Occipital lobe (tissue), 2 donors: Measurements from ENCODE around the gene SEMA6A. TPM values are rescaled to one million over a fixed set of nuclear protein-coding genes. Genes with fewer than 3 reads are reported as not detected.
A peak's percentile ranks its signal among the peaks of the same experiment; 100 is the strongest.

ENCODE experiments used
- DNase-seq: peaks from one replicate; lab custom pipeline; 2025; lab: John Stamatoyannopoulos, UW
- total RNA-seq: library from RNA; depleted of rRNA; stranded (reverse); fragments of >200 nt; gene quantifications from one replicate; pipeline ENCODE4 v1.2.3, GENCODE V29; 2014

The SEMA6A gene
- total RNA-seq, 1 donor from 2014 or later: 24.2 TPM

DNA sequence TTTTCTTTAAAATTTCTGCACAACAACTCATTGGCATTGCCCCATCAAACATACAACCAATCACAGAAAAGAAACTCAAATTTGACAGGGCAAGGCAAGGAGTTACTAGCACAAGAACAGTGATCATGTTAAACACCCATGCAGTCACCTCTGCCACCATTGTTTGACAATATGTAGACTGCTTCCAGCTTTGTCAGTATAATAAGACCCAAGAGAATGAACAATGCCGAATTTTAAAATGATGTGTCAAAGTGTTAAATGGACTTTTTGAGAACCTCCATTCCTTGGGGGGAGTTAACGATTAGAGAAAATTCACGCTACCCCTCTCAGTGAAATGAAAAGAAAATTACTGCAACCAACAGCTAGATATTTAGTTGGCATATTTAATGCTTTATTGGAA lies 109.2 kb downstream of the SEMA6A start:
- no peak for DNase-seq

- DNase-seq: no peak
Measured at GRCh38 chr5:116464144-116464708, 110.4 kb downstream of the SEMA6A start.

GRCh38 chr5:116462500-116462899 lies 112.1 kb downstream of the SEMA6A start:
- no peak for DNase-seq

DNA sequence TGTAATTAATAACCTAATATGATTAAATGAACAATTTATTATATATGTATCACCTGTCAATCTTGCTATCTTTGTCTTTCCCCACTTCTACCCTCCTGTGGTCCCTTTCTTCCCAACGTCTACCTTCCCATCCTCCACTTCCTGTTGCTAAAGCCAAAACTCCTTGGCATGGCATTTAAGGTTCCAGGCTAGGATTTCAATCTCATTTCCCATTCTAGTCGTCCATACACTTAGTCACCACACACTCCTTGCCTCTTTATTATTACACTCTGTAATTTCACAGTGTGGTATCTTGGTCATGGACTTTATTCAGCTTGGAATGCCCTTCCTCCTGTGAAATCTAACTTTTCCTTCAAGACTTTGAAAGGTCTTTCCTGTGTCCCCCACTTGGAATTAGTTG lies 115.3 kb downstream of the SEMA6A start:
- no peak for DNase-seq

DNA sequence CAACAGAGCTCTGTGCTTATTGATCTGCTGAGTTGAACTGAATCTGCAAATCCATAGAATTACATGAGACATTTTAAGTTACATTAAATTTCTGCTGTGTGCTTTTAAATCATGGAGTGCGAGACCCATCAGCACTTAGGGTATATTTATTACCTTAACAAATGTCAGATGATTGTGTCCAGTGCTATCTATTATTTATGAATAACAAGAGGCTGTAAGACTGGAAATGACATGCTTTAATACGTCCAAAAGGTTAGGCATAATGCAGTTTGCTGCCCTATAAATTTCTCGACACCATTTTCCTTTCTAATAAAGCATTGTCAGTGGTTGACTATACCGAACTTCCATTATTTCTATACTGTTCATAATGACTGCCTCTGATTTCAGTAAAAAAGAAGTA lies 117.6 kb downstream of the SEMA6A start:
- DNase-seq: no peak

- DNase-seq: no peak
Measured at GRCh38 chr5:116456036-116456435, 118.6 kb downstream of the SEMA6A start.

GRCh38 chr5:116455061-116455460 lies 119.6 kb downstream of the SEMA6A start:
- DNase-seq: no peak

DNA sequence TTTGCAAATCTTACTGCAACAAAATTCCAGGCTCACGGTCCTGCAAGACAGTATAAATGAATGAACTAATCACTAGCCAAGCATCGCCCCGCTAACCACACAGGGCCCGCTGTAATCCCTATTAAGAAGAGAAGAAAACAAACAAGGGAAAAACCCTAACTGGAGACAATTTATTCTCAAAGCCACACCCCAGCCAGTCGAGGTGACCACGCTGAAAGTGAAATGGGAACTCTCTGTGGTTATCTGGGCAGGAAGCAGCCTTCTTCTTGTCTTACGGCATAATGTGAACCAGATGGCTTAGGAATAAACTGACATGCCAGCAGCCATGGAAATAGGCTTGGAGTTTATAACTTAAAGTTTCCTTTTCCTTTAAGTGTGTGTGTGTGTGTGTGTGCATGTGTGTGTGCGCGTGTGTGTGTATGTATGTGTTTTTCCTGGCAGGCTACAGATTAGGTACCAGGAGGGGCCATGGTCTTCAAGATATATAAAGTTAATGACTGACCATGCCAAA lies 120.2 kb downstream of the SEMA6A start:
- no peak for DNase-seq

- peak; percentile 19 for DNase-seq
Measured at GRCh38 chr5:116453988-116454411, 120.6 kb downstream of the SEMA6A start.

DNA sequence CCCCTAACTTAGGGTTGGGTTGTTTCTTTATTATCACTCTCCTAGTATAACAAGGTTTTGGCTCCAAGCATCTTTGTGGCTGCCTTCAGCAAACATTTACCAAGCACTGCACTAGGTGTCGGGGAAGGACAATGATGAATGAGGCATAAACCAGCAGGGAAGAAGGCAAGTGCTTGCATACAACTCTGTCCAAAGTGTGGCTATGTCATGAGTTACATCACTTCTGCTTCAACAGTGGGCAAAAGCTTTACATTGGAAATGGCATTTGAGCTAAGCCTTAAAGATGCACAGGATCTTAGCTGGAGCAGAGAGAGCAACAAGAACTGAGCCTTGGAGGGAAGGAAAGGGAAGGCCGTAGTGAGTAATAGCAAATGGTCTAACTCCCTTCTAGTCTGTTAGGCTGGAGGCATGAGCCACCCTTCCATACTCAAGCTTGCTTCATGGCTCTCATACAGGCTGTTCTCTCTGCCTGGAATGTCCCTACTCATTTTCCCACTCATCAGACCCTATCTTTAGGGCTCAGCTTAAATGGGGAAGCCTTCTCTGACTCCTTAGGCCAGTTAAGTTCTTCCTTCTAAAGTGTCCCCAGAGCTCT lies 121.8 kb downstream of the SEMA6A start:
- DNase-seq: no peak

DNA sequence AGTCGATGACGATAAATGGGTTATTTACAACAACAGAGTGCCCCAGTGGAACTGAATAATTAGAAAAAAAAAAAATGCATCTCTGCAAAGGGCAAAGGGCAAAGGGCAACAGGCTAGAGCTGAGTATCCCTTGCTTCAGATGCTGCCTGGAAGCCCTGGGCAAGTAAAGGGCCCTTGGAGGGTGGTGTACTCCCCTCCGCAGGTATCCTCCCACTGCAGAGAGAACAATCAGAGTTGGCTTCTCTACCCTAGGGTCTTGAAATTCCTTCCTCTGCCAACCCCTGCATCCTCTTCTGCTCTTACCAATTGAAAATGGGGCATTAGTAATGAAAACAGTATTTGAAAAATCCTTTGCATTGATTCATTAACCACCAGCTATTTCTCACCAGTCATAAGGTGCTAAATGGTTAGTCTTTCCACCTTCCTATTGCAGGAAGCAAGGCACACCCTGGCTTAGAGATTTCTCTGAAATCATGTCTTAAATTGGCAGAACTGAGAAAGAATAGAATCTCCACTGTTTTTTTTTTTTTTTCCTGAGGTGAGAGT lies 122.6 kb downstream of the SEMA6A start:
- DNase-seq: no peak

DNA sequence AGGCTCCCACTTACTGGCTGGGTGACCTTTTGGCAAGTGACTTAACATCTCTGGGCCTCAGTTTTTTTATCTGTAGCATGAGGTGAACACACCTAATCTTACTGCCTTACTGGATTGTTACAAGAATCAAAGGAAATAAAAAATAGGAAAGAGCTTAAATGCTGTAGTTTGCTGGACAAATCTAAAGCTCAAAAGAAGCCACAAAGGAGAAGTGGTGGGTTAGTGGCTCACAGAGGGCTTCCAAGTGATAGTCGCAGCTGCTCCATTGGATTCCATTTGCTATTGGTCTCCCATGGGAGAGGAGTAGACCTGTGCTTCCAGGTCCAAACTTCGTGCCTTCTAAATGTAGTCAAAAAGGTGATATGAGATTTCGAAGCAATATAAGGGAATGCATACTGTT lies 123.6 kb downstream of the SEMA6A start:
- no peak for DNase-seq

- no peak for DNase-seq
Measured at GRCh38 chr5:116449458-116449857, 125.2 kb downstream of the SEMA6A start.

DNA sequence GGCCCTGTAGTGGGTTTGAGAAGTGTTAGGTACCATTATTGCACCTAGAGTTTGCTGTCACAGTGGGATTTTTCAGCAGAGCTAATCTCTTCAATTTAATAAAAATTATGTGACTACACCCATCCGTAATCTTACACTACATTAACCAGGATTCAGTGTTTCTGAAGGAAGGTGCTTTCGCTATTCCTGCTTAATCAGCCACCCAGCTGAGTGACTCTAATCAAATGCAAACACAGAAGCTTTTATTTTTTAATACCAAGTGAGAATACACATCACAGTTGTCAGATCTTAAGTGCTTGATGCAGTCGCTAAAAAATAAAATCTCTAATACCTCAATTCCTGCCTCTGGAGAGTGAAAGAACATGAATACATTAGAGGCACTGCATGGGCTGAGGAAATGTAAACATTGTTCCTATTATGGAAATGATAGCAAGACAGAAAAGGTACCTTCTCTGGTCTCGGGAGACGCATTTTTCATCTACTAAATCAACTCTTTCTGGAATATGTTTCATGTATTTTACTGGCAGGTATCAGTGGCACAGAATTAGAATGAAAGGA lies 125.7 kb downstream of the SEMA6A start:
- no peak for DNase-seq

DNA sequence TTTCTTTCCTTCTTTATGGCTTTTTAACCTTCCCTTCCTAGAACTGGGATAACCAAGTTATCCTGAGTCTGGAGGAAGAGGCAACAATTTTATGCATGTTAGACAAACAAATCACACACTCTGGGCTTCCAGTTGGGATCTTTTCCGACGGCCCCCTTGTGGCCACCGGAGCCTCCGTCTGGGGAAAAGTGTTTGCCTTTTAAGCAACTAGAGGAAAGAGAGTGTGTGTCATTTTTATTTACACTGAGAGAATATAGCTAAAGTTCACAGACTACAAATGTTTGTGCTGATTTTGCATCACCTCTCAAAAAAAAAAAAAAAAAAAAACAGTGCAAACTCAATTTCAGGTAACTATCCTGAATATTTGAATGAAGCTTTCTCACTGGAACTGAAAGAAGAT lies 126.2 kb downstream of the SEMA6A start:
- DNase-seq: no peak

DNA sequence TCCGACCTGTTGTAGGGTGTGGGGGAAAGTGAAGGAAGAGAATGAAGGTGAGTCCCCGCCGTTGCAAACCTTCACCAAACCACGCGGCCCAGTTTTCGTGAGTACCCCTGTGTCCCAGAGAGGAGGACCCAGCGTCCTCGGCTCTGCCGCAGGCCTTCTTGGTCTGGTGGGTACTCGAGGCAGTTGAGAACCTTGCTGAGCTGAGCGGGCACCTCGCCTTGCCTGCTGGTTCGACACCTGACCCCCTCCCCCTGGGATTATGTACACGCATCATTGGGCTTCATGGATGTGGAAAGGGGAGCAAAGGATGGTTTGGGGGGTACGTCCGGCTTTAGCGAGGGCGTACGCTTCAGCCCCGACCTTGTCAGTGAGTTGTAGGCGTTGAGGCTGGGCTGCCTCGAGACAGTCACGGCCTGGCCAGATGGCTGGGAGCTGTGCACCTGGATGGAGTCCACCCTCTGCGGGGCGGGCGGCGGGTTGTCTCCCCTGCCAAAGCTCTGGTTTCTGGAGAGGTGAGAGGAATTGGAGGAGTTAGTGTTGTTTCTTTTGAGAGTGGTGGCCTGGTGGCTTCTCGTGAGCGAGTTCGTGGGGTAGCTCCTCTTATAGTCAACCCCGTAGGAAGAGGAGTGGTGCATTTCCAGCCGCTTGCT lies 128.1 kb downstream of the SEMA6A start:
- DNase-seq: no peak

- DNase-seq: no peak
Measured at GRCh38 chr5:116445311-116445710, 129.3 kb downstream of the SEMA6A start.

DNA sequence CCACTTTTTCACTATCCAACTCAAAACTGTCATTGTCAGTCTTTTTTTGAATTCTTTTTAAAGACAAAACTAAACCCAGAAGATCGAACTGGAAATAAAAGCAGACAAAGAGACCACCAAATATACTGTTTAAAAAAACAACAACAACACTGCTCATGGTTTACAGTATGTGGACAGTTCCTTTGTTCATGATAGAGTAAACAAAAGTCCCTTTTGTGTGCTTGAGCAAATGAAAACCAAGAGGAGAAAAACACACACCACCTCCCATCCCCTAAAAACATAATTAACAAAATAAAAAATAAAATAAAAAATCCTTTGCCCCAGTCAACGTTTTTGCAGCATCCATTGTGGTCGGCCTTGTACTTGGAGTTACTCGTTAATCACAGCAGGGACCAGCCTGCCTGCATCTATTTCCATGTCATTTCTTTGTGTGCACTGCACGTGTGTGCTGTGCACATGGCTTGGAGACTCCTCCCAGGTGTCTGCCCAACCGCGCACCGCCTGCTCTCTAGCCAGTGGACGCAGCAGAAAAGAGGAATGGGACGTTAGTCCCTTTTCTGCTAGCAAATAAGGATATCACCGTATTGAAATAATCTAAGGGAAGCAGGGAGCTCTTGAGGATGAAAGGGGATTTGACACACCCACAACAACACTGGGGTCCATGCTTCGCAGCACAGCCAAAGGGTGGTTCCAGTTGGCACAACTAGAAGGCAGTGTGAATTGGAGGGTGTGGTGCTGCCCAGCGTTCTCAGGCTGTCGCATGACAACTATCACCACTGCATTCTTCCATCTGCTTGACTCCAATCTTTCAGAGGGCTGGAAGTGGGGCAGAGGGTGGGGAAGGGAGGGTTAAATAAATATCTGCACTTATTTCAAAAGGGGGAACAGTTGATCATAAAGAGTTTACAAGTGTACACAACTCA lies 130.0 kb downstream of the SEMA6A start:
- DNase-seq: no peak

DNA sequence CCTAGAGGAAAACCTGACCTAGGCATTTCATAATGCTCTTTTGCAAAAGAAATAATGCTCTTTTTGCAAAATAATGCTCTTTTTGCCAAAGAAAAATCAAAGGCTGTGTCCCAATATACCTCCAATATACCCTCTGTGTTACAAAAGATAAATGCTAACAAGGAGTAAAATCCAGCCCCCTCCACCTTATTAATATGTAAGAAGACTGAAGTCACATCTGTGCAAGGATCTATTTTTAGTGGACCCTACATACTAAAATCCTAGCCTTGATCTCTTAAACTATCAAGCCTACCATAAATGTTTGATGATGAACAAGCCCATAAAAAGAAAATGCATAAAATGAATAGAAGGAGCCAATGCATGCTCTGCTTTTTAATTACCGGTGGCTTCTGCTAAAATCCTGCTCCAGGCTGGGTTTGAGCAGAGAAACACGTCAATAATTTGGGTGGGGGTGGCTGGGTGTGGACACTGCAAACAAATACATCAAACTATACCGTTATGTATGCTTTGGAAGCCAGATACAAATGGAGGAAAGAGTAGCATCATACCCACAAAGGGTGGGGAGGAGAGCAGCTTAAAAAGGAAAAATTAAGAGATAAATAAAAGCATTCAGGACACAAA lies 131.6 kb downstream of the SEMA6A start:
- DNase-seq: no peak

GRCh38 chr5:116442095-116442534 lies 132.5 kb downstream of the SEMA6A start:
- DNase-seq: no peak

DNA sequence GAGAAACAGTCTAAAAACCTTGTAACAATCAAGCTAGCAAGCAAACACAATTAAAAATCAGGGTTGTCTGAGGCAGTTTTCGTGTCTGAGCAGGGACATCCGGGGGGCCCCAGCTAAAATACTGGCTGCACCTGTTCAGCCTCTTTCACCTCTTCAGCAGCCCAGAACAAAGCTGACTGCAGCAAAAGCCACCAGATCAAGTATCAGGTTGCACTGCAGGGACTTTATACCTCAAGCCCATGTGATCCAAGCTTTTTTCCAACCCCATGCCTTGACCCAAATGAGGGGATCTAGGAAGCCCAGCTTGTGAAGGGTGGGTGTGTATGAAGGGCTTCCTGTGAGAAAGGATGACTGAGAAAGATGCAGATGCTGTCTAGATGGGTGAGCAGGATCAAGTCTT lies 133.4 kb downstream of the SEMA6A start:
- DNase-seq: no peak
